OCI-LY3 (cell line): Measurements from ENCODE around the gene ACAA2.

Source experiments
- CTCF ChIP-seq: fragments of 200-600, 300-600 bp; sonication (generic); IDR thresholded peaks from 2 replicates; pipeline ENCODE4 v1.5.1; 2014; ENCODE audit warnings: antibody characterized with exemption, low read length, low read depth
- EZH2phosphoT487 ChIP-seq: fragments of 200-600 bp; shearing (Covaris generic); IDR thresholded peaks from 2 replicates; pipeline ENCODE4 v1.6.1; 2018; ENCODE audit warnings: antibody characterized with exemption, mixed run types, low read depth

DNA sequence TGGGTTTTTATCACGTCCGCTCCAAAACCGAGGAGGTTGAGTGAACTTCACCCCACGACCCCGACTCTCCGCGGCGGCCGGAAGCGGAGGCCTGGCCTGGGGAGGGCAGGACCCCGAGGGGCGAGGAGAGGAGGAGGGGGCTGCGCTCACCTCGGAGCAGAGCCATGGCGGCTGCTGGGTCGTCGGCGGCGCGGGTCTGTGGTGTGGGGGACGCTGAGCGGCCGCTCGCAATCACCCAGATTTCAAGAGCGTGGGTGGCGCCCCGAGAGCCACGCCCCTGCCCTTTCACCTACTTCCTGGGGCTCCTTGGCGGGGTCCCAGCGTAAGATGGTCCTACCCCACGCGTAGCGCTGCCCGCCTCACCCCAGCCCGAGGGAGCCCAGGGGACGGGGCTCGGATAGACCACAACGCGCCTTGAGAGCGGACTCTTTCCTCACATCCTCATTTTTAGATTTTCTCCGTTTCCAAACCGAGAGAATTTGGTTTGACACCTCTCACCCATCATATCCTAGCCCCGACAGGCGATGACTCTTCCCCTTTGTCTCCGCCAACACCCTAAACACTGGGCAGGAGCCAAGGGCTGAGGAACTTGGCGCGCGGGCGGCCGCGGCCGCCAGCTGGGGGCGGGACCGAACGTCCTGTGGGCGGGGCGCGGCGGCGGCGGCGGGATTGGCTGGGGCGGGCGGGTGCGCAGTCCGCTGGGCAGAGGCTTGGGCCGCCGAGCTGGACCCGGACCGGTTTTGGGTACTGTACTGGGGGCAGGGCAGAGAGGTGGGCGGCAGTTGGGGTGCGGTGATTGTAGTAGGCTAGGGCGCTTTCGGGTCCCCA, at the start of gene ACAA2:
- TF ChIP-seq CTCF, result no peak
- TF ChIP-seq EZH2phosphoT487, result no peak
